Right lobe of liver (tissue), 6 donors: ENCODE measurements around the gene MOCS2. TPM values are rescaled to one million over a fixed set of nuclear protein-coding genes. Genes with fewer than 3 reads are reported as not detected.
A peak's percentile ranks its signal among the peaks of the same experiment; 100 is the strongest.

Experiments used
- ATAC-seq, 4 donors: fragments of 200-7000 bp; cut with Tn5 transposase; one replicate each; pipeline ENCODE4 v1.9.1; 2020; ENCODE audit warnings: mild to moderate bottlenecking in 4 of 4, moderate library complexity in 4 of 4
- DNase-seq, 3 donors: peaks; one replicate each; pipeline ENCODE4 v3.0.0-alpha.2; 2020
- H3K27ac ChIP-seq, 3 donors: fragments of 200-600 bp; one replicate each; pipeline ENCODE4 v1.8.0; 2022
- H3K27me3 ChIP-seq, 2 donors: fragments of 200-600 bp; one replicate each; pipeline ENCODE4 v1.8.0; 2022
- H3K36me3 ChIP-seq, 4 donors: fragments of 200-600 bp; sonication (generic) in 1 of 4; one replicate each; pipeline versions ENCODE4 v1.5.1 to v1.8.0; 2017 to 2022; ENCODE audit warnings: control low read depth in 1 of 4
- H3K4me1 ChIP-seq, 4 donors: fragments of 200-600 bp; sonication (generic) in 1 of 4; one replicate each; pipeline versions ENCODE4 v1.5.1 to v1.8.0; 2017 to 2022; ENCODE audit warnings: control low read depth in 1 of 4
- H3K4me3 ChIP-seq, 3 donors: fragments of 200-600 bp; one replicate each; pipeline ENCODE4 v1.8.0; 2022
- H3K9me3 ChIP-seq, 4 donors: fragments of 200-600 bp; sonication (generic) in 1 of 4; one replicate each; pipeline versions ENCODE4 v1.5.1 to v1.8.0; 2017 to 2022; ENCODE audit warnings: control low read depth in 1 of 4
- CTCF ChIP-seq, 4 donors: fragments of 200-600 bp in 3 of 4; fragments of 450-650 bp in 1 of 4; IDR thresholded peaks; one replicate each; pipeline versions ENCODE4 v1.5.1 to v1.8.0; 2016 to 2022; ENCODE audit warnings: antibody characterized with exemption in 4 of 4, mild to moderate bottlenecking in 2 of 4
- POLR2A ChIP-seq: fragments of 450-650 bp; IDR thresholded peaks from one replicate; pipeline ENCODE4 v1.6.1; 2017; ENCODE audit warnings: antibody characterized with exemption, mild to moderate bottlenecking
- WGBS: methylation state at CpG from one replicate; pipeline ENCODE4 v1.1.6; 2018; ENCODE audit warnings: low coverage, low lambda C conversion rate; ENCODE audit not compliant: insufficient coverage; ENCODE audit errors: missing lambda C conversion rate; 5-methylcytosine and 5-hydroxymethylcytosine counted together
- intact Hi-C, 2 donors: fragments of 100-400 bp; cut with DNase I; formaldehyde crosslinking; loops; one replicate each; pipeline versions ENCODE4 v1.11.2 to v1.14.1; 2022
- total RNA-seq, 6 experiments: library from RNA; depleted of rRNA in 2 of 6; stranded (reverse); fragments of >200 nt in 2 of 6; fragmentation: NEBNext Ultra II Directional in 3 of 6; extraction: Animal tissue kit (Norgen Biotek cat#: 25700) in 3 of 6; gene quantifications; one replicate each; pipeline versions ENCODE4 v1.1.0 to v1.2.4, GENCODE V29; 2016 to 2023
- donor health status: DM: no; HTN: yes; CAD: no.
- donor health status: DM: no; HTN: no; CAD: no.
- donor health status: DM: no; HTN: no; CAD: no.
- donor health status: DM: no; HTN: yes; CAD: no.
- donor health status: DM: no; HTN: yes; CAD: no.

The MOCS2 gene
- total RNA-seq, 6 experiments from 2014 or later = 34.8 to 65.0 (median 44.6) TPM

GRCh38 chr5:53100606-53101005, 9.0 kb downstream of the MOCS2 start:
- no peak for ATAC-seq
- TF ChIP-seq CTCF (IDR thresholded peaks at IDR 0.05) (no peak), POLR2A (no peak)
- 72% methylated on average over 2 of the region's 2 CpGs for WGBS
- intact Hi-C loops = no loop called here
- Histone ChIP-seq H3K36me3 (peaks cover 0 to 66% (median 13%) of the 10 kb centered on the region in 4 donors), H3K4me1 (no peaks in the 10 kb centered on the region), H3K27ac (no peak overlapping the region), H3K27me3 (no peaks in the 10 kb centered on the region), H3K9me3 (no peaks in the 10 kb centered on the region), H3K4me3 (no peak overlapping the region)
- no peak for DNase-seq

GRCh38 chr5:53099546-53099945, 10.0 kb downstream of the MOCS2 start:
- Histone ChIP-seq H3K4me1 (no peaks in the 10 kb centered on the region), H3K9me3 (no peaks in the 10 kb centered on the region), H3K4me3 (no peak overlapping the region), H3K27ac (no peak overlapping the region), H3K36me3 (peaks cover 0 to 66% (median 13%) of the 10 kb centered on the region in 4 donors), H3K27me3 (no peaks in the 10 kb centered on the region)
- no peak for DNase-seq
- no peak for ATAC-seq
- no peak for TF ChIP-seq CTCF (IDR thresholded peaks at IDR 0.05)
- no peak for TF ChIP-seq POLR2A
- 57% methylated on average over 2 of the region's 2 CpGs for WGBS
- intact Hi-C loops = no loop called here

GRCh38 chr5:53095931-53096525, 13.5 kb downstream of the MOCS2 start:
- Histone ChIP-seq H3K4me1 (no peaks in the 10 kb centered on the region), H3K4me3 (no peak overlapping the region), H3K27ac (no peak overlapping the region), H3K27me3 (no peaks in the 10 kb centered on the region), H3K36me3 (peaks cover 0 to 41% (median 12%) of the 10 kb centered on the region in 4 donors), H3K9me3 (no peaks in the 10 kb centered on the region)
- ATAC-seq = peak; percentile 81 to 92 (median 85)
- TF ChIP-seq POLR2A = no peak
- peak; percentile 84 to 93 (median 88) for TF ChIP-seq CTCF (IDR thresholded peaks at IDR 0.05)
- DNase-seq = peak in 1 of 3 donors; percentile 54
- intact Hi-C loops = no loop called here
- 6% methylated on average over 3 of the region's 3 CpGs for WGBS

- H3K9me3 ChIP-seq = no peaks in the 10 kb centered on the region
- H3K27ac ChIP-seq = no peak overlapping the region
- no peak overlapping the region for H3K4me3 ChIP-seq
- no peak for ATAC-seq
- TF ChIP-seq POLR2A (no peak), CTCF (IDR thresholded peaks at IDR 0.05) (no peak)
- 94% methylated on average over 3 of the region's 7 CpGs for WGBS
- H3K36me3 ChIP-seq = peaks cover 0 to 33% (median 8%) of the 10 kb centered on the region in 4 donors
- no peaks in the 10 kb centered on the region for H3K27me3 ChIP-seq
- intact Hi-C loops = no loop called here
- DNase-seq = peak in 1 of 3 donors; percentile 40
- H3K4me1 ChIP-seq = no peaks in the 10 kb centered on the region
These were observed 14.3 kb downstream of the MOCS2 start for GRCh38 chr5:53095217-53095616.
